ENCODE data around the gene DMP1.

Gene DMP1, protein sequence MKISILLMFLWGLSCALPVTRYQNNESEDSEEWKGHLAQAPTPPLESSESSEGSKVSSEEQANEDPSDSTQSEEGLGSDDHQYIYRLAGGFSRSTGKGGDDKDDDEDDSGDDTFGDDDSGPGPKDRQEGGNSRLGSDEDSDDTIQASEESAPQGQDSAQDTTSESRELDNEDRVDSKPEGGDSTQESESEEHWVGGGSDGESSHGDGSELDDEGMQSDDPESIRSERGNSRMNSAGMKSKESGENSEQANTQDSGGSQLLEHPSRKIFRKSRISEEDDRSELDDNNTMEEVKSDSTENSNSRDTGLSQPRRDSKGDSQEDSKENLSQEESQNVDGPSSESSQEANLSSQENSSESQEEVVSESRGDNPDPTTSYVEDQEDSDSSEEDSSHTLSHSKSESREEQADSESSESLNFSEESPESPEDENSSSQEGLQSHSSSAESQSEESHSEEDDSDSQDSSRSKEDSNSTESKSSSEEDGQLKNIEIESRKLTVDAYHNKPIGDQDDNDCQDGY

DNA sequence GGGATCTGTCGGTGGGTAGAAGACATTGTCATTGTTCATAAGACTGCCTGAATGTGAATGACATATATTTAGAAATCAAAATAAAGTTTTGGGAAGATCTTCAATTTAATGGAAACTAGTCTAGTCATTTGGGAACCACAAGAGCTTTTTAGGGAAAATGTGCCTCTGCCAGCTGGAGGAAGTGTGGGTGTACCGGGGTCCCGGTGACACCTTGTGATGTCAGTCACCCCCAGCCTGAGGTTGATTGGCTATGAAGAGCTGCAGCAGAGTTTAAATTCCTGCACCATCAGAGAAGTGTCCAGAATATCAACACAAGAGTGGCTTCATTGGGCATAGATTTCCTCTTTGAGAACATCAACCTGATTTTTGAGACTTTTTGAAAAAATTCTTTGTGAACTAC lies at the start of gene DMP1:
DMP1 (plus strand) TSS at position 301 of the 400 bp plus-strand sequence. CDS start 6,213 bp downstream, outside the sequence.
- no peak within 1 kb of the TSS for H3K27ac ChIP-seq
- ChIA-PET POLR2A (ENCODE audit: low non-redundant PET) (no interaction called here), CTCF (interaction anchor here (0.6 kb wide), 1 partner anchor 889 kb away, joined by 3 read pairs; no protein-coding TSS in a partner anchor)
- TF ChIP-seq, protein P1, sequence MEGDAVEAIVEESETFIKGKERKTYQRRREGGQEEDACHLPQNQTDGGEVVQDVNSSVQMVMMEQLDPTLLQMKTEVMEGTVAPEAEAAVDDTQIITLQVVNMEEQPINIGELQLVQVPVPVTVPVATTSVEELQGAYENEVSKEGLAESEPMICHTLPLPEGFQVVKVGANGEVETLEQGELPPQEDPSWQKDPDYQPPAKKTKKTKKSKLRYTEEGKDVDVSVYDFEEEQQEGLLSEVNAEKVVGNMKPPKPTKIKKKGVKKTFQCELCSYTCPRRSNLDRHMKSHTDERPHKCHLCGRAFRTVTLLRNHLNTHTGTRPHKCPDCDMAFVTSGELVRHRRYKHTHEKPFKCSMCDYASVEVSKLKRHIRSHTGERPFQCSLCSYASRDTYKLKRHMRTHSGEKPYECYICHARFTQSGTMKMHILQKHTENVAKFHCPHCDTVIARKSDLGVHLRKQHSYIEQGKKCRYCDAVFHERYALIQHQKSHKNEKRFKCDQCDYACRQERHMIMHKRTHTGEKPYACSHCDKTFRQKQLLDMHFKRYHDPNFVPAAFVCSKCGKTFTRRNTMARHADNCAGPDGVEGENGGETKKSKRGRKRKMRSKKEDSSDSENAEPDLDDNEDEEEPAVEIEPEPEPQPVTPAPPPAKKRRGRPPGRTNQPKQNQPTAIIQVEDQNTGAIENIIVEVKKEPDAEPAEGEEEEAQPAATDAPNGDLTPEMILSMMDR (conservative IDR thresholded peaks at IDR 0.05; ENCODE audit: low read depth), result no peak
- DNase-seq (ENCODE audit: low spot score), result no peak

DNA sequence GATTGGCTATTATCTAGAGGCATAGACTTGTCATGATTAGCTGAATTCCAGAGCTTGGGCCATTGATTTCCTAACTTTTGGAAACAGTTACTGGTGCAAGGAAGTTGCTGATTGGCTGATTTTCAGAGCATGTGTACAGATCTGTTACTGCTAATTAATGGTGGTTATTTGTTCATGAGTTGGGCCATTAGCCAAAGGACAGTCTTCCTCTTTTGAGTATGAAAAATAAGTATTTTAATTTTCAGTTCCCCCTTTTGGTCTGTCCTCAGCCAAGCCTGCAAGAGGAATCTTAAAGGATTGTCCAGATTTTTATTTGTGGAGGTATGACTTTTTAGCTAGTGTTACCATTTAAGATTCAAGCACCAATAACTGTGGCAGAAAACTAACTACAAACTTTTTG lies 48.7 kb upstream of the DMP1 start:
- no peak for DNase-seq (ENCODE audit: low spot score)
- ChIA-PET POLR2A (ENCODE audit: low non-redundant PET) (no interaction called here), CTCF (no interaction called here)
- H3K27ac ChIP-seq, result no peak overlapping the region
- TF ChIP-seq, protein P1 (conservative IDR thresholded peaks at IDR 0.05; ENCODE audit: low read depth), result no peak

DNA sequence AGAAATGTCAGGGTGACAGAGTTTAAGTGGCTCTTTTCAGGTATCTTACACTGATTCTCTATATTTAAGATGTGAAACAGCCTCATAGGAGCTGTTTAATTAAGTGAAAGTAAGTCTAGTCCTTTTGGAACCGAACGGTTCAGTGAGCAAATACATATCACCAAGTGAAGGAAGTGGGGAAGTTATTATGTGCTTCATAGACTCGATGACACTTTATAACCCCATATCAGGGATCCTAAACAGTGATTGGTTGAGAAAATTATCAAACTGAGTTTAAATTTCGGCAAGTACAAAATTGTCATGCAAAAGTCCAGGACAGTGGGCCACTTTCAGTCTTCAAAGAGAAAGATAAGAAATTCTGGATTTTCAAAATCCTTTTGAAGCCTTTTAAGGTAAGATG lies 41.9 kb upstream of the DMP1 start, which contains the start of gene DSPP:
DSPP (plus strand) TSS at position 301 of the 400 bp plus-strand sequence. CDS start 2,380 bp downstream, outside the sequence.
- no peak within 1 kb of the TSS for H3K27ac ChIP-seq
- TF ChIP-seq, protein P1 (conservative IDR thresholded peaks at IDR 0.05; ENCODE audit: low read depth), result no peak
- POLR2A ChIA-PET (ENCODE audit: low non-redundant PET), result no interaction called here
- CTCF ChIA-PET, result no interaction called here
- no peak for DNase-seq (ENCODE audit: low spot score)

DNA sequence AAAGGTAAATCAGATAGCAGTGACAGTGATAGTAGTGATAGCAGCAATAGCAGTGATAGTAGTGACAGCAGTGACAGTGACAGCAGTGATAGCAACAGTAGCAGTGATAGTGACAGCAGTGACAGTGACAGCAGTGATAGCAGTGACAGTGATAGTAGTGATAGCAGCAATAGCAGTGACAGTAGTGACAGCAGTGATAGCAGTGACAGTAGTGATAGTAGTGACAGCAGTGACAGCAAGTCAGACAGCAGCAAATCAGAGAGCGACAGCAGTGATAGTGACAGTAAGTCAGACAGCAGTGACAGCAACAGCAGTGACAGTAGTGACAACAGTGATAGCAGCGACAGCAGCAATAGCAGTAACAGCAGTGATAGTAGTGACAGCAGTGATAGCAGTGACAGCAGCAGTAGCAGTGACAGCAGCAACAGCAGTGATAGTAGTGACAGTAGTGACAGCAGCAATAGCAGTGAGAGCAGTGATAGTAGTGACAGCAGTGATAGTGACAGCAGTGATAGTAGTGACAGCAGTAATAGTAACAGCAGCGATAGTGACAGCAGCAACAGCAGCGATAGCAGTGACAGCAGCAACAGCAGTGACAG lies 35.7 kb upstream of the DMP1 start:
- ChIA-PET CTCF (no interaction called here), POLR2A (ENCODE audit: low non-redundant PET) (no interaction called here)
- no peak for DNase-seq (ENCODE audit: low spot score)
- no peak overlapping the region for H3K27ac ChIP-seq
- TF ChIP-seq, protein P1 (conservative IDR thresholded peaks at IDR 0.05; ENCODE audit: low read depth), result no peak

DNA sequence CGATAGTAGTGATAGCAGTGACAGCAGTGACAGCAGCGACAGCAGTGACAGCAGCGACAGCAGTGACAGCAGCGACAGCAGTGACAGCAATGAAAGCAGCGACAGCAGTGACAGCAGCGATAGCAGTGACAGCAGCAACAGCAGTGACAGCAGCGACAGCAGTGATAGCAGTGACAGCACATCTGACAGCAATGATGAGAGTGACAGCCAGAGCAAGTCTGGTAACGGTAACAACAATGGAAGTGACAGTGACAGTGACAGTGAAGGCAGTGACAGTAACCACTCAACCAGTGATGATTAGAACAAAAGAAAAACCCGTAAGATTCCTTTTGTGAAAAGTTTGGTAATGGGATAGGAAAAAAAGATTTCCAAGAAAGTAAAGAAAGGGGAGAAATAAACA lies 33.8 kb upstream of the DMP1 start:
- ChIA-PET CTCF (no interaction called here), POLR2A (ENCODE audit: low non-redundant PET) (no interaction called here)
- no peak for DNase-seq (ENCODE audit: low spot score)
- TF ChIP-seq, protein P1 (conservative IDR thresholded peaks at IDR 0.05; ENCODE audit: low read depth), result no peak
- no peak overlapping the region for H3K27ac ChIP-seq

DNA sequence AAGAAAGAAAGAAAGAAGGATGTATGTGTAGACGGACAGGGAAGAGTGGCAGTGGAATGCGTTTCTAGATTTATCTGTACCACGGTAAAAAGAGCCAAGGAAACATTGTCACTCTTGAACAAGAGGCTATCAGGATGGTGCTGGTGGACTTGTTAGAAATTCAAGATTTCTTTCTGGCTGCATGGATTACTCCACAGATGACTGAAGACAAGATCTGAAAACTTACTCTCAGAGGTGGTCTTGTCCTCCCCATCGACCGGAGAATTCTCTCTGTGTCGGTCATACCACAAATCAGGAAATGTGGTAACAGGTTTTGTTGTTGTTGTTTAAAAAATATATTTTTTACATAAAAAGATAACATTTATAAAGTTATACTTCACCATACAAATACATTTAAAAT lies 30.0 kb upstream of the DMP1 start:
- DNase-seq (ENCODE audit: low spot score), result no peak
- CTCF ChIA-PET, result no interaction called here
- H3K27ac ChIP-seq, result no peak overlapping the region
- POLR2A ChIA-PET (ENCODE audit: low non-redundant PET), result no interaction called here
- TF ChIP-seq, protein P1 (conservative IDR thresholded peaks at IDR 0.05; ENCODE audit: low read depth), result no peak

Measured in RWPE1 (cell line).